Measurements from ENCODE around the gene TRIO. TPM values are rescaled to one million over a fixed set of nuclear protein-coding genes. Genes with fewer than 3 reads are reported as not detected.

The TRIO gene
- total and polyA plus RNA-seq, 2 experiments from 2014 or later, result 18.5 to 78.2 TPM

DNA sequence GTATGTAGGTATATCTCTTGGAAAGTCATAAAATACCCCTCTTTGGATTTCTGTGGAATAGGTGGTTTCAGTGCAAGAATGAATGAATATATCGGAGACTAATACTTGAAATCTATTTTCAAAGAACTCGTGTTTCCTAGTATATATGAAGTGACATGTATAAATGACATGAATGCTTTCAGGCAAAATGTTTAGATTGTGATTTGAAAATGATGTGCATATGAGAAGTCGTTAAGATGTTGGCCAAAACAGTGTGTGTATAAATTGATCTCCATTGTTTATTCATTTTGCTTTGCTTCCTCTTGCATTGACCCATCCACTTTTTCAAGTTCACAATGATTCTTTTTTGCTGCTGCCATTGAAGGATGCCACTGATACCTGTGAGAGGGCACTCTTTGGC lies 8.3 kb downstream of the TRIO start:
- Histone ChIP-seq H3K79me2 (peaks cover 99% of the 10 kb centered on the region), H3K36me3 (replicated peaks; ENCODE audit: insufficient read depth, low read depth) (no peaks in the 10 kb centered on the region), H3K4me1 (ENCODE audit: insufficient read depth) (peaks cover 54% of the 10 kb centered on the region), H3K27me3 (no peaks in the 10 kb centered on the region), H3K9me2 (replicated peaks; ENCODE audit: insufficient read depth) (no peaks in the 10 kb centered on the region), H3K4me3 (no peak overlapping the region), H3K4me2 (no peak overlapping the region), H4K20me1 (ENCODE audit: insufficient read depth, poor library complexity, severe bottlenecking) (peaks cover 99% of the 10 kb centered on the region), H3K9me3 (ENCODE audit: low read depth) (no peaks in the 10 kb centered on the region), H3K27ac (no peak overlapping the region), H2AFZ (no peak overlapping the region)
- 87% methylated on average over 3 of the region's 3 CpGs for WGBS (ENCODE audit: low lambda C conversion rate, missing lambda C conversion rate)
- DNase-seq (ENCODE audit: low spot score), result no peak
- TF ChIP-seq EZH2phosphoT487 (IDR thresholded peaks at IDR 0.05; ENCODE audit: low read depth, severe bottlenecking, unreplicated experiment) (no peak), EZH2 (IDR thresholded peaks at IDR 0.05; ENCODE audit: borderline replicate concordance) (no peak), CTCF (IDR thresholded peaks at IDR 0.05; ENCODE audit: poor library complexity) (no peak)

DNA sequence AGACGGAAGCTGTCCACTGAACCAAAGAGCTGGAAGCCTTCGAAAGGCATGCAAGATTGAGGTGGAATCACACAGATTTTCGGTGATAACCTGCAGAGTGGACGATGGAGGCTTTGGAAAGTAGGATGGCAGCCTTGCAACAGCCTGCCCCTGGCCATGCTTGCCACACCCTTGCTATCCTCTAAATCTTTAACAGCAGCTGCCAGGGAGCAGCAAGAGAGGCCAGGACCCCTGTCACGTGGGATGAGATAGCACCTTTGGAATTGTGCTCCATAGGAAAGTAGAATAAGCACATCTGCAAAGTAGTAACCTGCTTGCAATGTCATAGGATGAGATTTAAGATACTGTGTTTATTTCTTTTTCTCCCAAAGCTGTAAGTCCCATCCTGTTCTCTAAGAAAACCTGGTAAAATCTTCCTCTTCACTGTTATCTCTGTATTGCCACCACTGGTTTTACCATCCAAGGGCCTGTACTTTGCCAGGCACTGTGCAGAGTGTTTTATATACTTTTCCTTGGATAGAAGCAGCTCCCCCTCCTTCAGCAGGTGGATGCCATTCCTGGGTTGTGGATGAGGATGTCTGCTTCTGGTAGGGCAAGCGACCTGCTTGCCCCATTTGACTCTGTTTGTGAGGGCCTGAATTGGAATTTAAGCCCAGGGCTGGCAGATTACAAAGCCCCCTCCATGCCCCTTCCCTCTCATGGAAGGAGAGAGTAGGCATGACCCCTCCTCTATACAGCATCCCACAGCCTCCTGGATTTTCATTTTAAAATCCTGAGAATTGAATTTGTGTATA lies 10.1 kb downstream of the TRIO start:
- Histone ChIP-seq H3K36me3 (replicated peaks; ENCODE audit: insufficient read depth, low read depth) (no peaks in the 10 kb centered on the region), H2AFZ (no peak overlapping the region), H4K20me1 (ENCODE audit: insufficient read depth, poor library complexity, severe bottlenecking) (peaks cover 98% of the 10 kb centered on the region), H3K79me2 (peaks cover 90% of the 10 kb centered on the region), H3K4me1 (ENCODE audit: insufficient read depth) (peaks cover 53% of the 10 kb centered on the region), H3K27ac (peak overlapping the region; percentile 62), H3K4me2 (peak overlapping the region; percentile 53), H3K27me3 (no peaks in the 10 kb centered on the region), H3K9me3 (ENCODE audit: low read depth) (no peaks in the 10 kb centered on the region), H3K4me3 (no peak overlapping the region), H3K9me2 (replicated peaks; ENCODE audit: insufficient read depth) (no peaks in the 10 kb centered on the region)
- TF ChIP-seq EZH2phosphoT487 (IDR thresholded peaks at IDR 0.05; ENCODE audit: low read depth, severe bottlenecking, unreplicated experiment) (no peak), CTCF (IDR thresholded peaks at IDR 0.05; ENCODE audit: poor library complexity) (no peak), EZH2 (IDR thresholded peaks at IDR 0.05; ENCODE audit: borderline replicate concordance) (no peak)
- WGBS (ENCODE audit: low lambda C conversion rate, missing lambda C conversion rate), result 74% methylated on average over 6 of the region's 6 CpGs
- no peak for DNase-seq (ENCODE audit: low spot score)

DNA sequence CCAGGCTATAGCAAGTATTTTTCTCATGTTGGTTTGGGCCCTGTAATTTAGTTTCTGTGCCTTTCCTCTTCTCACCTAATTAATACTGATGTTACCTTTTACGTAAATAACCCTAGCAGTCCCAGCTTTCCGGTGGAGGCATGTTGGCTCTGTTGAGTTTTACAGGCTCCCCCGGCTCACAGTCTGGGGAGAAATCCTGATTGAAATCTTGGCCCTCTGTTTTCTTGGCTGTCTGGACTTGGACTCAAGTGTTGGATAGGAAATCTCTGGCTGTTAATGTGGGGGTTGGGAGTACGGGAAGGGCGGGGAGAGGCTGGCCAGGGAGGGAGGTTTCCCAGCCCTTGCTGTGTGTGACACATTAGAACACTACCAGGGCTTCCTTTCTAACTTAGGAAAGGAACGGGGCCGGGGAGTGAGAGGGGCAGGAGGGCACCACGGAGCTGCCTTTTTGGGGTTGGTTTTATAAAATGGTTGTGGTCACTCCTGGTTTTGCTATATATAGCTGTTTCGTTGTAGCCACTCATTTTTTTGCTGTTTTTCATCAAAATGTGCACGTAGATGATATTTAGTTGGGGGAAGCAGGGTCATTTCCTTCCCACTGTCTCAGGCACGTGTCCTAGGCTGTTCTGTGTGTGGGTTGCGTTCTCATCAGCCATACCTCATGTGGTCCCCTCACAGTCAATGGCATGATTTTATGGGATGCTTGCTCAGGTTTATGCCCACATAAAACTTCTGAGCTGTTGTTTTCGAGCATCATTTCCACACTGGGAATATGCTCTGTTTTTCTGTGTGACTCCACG lies 11.0 kb downstream of the TRIO start:
- Histone ChIP-seq H3K79me2 (peaks cover 90% of the 10 kb centered on the region), H3K36me3 (replicated peaks; ENCODE audit: insufficient read depth, low read depth) (no peaks in the 10 kb centered on the region), H3K4me3 (no peak overlapping the region), H3K27ac (peak overlapping the region; percentile 62), H3K9me3 (ENCODE audit: low read depth) (no peaks in the 10 kb centered on the region), H3K4me1 (ENCODE audit: insufficient read depth) (peaks cover 46% of the 10 kb centered on the region), H2AFZ (no peak overlapping the region), H3K27me3 (no peaks in the 10 kb centered on the region), H3K4me2 (peak overlapping the region; percentile 53), H3K9me2 (replicated peaks; ENCODE audit: insufficient read depth) (no peaks in the 10 kb centered on the region), H4K20me1 (ENCODE audit: insufficient read depth, poor library complexity, severe bottlenecking) (peaks cover 93% of the 10 kb centered on the region)
- 32% methylated on average over 14 of the region's 14 CpGs for WGBS (ENCODE audit: low lambda C conversion rate, missing lambda C conversion rate)
- DNase-seq (ENCODE audit: low spot score), result peak; percentile 71
- TF ChIP-seq EZH2phosphoT487 (IDR thresholded peaks at IDR 0.05; ENCODE audit: low read depth, severe bottlenecking, unreplicated experiment), result no peak
- TF ChIP-seq CTCF (IDR thresholded peaks at IDR 0.05; ENCODE audit: poor library complexity), result no peak
- TF ChIP-seq EZH2 (IDR thresholded peaks at IDR 0.05; ENCODE audit: borderline replicate concordance), result no peak
